ENCODE data around the gene EVI5L. TPM values are rescaled to one million over a fixed set of nuclear protein-coding genes. Genes with fewer than 3 reads are reported as not detected.
A peak's percentile ranks its signal among the peaks of the same experiment; 100 is the strongest.
"Not testable (repeated sequence)": the region's sequence is repeated elsewhere in the genome, so short reads cannot be mapped to it uniquely, and the experiment has no call there.

Gene EVI5L
- polyA plus RNA-seq, 1 donor = 16.5 TPM

DNA sequence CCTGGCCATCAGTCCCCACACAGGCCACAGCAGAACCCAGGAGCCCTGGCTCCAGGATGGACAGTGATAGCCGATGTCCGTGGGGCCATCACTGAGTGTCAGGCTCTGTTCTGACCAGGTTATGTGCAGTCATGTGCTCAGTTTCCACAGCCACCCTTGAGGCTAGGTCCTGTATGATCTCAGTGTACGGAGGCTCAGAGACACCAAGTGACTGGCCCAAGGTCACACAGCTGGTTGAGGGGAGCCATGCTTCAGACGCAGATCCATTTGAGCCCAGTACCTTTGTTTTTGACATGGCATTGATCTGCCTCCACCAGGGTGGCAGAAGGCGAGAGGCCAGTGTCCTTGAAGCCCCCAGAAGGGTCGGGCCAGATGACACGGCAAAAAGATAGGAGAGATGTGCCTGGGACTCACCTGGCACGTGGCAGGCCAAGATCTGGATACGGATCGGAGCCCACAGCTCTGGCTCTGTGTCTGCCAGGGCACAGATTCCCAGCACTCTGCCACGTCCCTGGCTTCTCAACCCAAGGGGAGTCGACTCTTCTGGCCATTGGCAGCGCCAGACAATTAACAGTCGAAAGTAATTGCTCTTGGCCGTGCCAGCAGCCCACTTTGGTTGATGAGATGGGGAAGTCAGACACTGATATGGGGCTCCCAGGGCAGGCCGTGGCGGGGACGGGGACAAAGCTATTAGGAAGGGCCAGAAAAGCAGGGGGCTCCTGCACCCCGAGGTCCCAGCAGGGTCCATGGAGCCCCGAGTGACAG lies 15.6 kb downstream of the EVI5L start:
- DNase-seq = no peak

DNA sequence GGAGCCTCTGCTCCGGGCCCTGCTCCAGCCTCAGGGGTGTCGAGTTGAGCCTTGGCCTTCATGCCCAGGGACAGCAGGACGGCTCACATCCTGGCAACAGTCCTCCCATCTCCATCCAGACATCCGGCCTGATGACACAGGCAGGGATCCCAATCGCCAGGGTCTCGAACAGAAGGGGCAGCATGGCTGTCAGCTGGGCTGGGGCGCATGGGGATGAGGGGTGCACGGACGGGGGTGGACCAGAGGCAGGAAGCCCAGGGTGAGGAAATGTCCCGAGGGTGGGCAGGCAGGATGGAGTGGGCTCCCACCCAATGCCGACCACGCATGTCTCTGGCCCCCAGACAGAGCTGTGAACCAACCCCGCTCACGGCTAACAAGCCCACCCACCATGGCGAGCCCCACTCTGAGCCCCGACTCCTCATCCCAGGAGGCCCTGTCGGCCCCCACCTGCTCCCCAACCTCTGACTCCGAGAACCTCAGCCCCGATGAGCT lies 16.2 kb downstream of the EVI5L start:
- DNase-seq = no peak

DNA sequence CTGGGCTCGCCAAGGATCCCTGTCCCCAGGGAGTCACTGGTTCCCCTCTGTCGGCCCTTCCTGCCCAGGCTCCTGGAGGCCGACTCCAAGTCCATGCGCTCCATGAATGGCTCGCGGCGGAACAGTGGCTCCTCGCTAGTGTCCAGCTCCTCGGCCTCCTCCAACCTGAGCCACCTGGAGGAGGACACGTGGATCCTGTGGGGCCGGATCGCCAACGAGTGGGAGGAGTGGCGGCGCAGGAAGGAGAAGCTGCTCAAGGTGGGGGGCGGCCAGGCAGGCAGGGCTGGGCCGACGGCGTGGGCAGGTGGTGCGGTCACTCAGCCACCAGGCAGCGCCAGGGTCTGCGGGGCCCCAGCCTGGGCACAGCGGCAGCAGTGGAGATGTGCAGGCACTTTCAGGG lies 17.6 kb downstream of the EVI5L start:
- DNase-seq = no peak

DNA sequence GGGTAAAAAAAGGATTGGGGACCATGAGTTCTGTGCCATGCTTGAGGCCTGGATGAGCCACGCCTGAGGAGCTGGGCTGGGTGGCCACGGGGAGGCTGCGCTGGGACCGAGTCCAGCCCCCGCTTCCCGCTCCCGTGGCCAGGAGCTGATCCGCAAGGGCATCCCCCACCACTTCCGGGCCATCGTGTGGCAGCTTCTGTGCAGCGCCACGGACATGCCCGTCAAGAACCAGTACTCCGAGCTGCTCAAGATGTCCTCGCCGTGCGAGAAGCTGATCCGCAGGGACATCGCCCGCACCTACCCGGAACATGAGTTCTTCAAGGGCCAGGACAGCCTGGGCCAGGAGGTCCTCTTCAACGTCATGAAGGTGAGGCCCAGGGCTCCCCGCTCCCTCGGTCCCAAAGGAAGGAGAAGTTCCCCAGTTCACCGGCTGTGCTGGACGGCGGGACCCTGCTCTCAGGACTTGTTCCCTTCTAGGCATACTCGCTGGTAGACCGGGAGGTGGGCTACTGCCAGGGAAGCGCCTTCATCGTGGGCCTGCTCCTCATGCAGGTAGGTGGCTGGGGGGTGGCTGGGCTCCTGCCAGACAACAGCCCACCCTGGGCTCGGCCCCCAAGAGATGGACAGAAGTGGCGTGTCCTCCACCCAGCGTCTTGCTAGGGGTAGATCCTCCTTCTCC lies 18.9 kb downstream of the EVI5L start:
- DNase-seq = no peak

DNA sequence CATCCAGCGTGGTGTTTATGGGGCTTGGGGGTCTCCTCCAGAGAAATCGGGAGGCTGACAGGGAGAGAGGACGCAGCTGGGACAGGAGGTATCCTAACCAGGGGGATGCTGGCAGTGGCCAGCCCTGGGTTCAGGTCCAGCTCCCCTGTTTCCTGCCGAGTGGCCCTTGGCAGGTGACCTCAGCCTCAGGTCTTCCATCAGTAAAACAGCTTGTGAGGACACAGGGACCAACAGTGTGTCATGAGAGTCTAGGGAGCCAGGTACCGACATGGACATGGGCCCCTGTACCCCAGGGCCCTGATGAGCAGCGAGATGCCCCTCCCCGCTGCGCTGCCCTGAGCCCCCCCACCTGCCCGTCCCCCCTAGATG lies 19.6 kb downstream of the EVI5L start:
- DNase-seq = no peak

DNA sequence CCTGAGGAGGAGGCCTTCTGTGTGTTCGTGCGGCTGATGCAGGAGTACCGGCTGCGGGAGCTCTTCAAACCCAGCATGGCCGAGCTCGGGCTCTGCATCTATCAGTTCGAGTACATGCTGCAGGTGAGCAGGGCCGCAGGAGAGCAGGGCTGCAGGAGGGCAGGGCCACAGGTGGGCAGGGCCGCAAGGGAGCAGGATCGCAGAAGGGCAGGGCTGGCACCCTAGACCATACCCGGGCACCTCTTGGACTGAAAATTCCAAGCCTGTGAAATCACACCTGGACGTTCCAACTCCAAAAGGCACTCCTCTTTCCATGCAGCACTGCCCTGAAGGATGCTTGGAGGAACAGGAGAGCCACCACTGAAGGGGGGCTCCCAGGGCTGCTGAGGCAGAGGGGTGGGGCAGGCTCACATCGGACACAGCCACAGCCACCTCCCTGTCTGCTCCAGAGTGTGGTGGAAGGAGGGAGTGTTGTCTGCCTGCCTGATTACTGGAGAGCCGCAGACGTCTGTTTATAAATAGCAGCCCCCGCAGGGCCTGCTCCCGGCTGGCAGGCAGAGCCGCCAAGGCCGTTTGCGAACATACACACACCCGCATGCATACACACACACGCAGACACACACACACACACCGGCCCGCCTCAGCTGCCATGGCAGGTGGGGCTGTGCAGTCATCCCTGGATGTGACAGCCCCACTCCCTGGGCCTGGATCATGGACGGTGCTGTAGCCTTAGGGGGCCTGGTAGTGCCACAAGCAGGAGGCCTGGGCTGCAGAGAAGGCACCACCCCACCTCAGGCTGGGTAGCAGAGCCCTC lies 20.2 kb downstream of the EVI5L start:
- DNase-seq = no peak

DNA sequence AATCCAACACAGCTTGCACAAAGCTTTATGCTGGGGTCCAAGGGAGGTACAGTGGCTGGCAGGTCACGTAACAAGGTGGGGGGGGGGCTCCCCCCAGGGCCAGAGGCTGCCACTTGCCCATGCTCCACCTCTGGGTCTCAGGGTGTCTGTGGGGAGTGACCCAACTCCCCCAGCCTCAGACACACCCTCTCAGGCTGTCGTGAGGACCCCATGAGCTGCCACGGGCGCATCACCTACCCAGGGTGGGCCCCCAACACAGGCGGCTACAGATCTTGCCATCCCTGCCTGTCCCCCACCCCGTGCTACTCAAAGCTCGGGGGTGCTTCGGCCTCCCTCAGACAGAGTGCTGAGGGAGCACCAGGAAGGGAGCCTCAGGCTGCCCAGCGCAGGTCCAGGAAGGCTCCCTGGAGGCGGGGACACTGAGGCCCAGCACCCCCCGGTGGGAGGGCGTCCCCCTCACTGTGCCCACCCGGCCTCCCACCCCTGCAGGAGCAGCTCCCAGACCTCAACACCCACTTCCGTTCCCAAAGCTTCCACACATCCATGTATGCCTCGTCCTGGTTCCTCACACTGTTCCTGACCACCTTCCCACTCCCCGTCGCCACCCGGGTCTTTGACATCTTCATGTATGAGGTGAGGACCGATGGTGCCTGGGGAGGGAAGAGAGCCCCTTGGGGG lies 21.1 kb downstream of the EVI5L start:
- no peak for DNase-seq

DNA sequence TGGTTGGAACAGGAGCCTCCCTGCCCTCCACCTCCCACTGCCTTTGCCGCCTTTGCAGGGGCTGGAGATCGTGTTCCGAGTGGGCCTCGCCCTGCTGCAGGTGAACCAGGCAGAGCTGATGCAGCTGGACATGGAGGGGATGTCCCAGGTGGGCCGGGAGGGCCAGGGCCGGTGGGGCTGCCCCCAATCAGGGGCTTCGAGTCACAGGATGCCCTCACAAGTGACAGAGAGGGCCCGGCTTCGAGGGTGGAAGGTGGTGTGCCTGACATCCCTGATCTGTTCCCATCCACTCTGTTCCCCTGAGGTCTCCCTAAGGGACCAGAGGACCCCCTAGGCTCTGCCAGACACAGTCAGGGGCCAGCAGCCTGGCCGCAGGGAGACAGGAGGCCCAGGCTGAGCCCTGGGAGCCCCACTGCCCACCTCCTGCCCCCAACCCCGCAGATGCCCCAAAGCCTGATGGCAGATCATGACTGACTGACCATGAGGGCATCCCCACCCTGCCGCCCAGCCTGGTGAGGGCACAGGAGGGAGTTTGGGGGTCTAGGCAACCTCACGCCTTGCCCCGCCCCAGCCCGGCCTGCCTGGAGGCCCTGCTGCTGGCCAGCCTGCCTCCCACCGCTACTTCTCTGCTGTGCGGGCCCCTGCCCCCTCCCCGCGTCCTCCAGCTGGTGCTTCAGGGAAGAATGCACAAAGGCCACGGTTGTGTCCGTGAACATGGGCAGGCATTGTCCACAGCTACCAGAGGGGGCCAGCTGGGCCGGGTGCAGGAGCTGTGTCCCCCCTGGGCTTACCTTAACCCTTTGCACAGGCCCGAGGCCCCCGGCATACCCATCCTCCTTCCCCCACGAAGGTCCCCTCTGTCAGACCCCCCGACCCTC lies 21.8 kb downstream of the EVI5L start:
- DNase-seq = no peak

DNA sequence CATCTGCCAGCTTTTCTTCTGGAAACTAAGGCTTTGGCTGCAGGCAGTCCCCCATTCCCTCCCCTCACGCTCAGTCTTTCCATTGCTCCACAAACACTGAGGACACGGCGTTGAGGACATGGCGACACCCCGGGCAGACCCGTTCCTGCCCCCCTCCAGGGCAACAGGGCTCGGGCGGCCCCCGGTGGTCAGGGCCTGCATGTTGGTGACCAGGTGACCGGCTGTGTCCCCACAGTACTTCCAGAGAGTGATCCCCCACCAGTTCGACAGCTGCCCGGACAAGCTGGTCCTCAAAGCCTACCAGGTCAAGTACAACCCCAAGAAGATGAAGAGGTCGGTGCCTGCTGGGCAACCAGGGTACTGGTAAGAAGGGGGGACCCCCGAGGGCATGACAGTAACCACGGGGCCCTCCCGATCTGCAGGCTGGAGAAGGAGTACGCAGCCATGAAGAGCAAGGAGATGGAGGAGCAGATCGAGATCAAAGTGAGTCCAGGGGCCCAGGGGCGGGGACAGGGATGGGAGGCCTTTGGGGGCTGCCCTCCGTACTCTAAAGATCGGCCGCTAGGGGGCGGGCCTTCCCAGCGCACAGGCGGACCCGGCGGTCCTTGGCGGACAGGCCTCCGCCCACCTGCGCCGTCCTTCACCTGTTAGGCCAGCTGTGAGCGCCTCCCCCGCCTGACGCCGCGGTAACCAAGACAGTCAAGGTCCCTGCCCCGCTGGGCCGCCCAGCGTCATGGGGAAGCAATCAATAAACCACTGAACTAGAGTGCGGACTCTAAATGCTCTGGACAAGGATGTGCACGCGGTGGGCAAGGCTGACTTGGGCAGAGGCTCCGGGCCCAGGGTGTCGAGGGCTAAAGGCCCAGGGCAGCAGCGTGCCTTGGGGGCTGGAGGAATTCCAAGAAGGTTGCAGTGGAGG lies 23.1 kb downstream of the EVI5L start:
- peak; percentile 86 for DNase-seq

DNA sequence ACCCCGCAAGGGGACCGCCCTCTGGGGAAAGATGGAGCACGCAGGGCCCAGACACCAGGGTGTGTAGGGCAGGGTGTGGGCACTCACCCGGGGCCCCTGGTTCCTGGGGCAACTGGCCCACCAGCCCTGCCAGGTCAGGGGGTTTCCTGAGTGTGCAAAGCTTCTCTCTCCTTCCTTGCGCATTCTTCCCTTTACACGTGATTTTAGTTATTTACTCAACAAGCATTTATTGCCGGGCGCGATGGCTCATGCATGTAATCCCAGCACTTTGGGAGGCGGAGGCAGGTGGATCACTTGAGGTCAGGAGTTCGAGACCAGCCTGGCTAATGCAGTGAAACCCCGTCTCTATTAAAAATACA lies 23.7 kb downstream of the EVI5L start:
- DNase-seq = no peak

DNA sequence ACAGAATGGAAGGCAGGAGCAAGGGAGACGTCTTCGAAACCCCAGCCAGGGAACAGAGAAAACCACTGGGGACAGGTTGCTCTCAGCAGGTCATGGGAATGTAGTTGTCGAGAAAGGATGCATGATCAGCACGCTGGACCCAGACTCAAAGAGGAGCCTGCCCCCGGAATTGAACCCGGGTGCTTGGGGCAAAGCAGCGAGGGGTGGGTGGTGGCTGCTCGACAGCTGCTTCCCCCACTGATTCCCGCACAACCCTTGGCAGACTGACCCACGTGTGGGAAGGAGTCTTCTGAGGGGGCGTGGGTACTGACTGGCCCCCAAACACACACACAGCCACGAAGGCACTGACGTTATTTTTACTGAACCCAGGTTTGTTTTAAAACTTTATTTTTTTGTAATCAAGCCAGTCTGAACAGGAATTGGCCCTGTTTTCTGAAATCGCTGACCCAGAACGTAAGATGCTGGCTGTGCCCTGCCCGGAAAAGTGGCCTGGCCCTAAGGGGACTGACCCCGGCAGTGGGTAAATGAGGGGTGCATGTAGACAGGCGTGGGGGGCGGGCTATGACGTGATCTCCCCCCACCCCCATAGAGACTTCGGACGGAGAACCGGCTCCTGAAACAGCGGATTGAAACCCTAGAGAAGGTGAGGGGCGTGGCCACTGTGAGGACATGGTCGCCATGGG lies 25.5 kb downstream of the EVI5L start:
- no peak for DNase-seq

DNA sequence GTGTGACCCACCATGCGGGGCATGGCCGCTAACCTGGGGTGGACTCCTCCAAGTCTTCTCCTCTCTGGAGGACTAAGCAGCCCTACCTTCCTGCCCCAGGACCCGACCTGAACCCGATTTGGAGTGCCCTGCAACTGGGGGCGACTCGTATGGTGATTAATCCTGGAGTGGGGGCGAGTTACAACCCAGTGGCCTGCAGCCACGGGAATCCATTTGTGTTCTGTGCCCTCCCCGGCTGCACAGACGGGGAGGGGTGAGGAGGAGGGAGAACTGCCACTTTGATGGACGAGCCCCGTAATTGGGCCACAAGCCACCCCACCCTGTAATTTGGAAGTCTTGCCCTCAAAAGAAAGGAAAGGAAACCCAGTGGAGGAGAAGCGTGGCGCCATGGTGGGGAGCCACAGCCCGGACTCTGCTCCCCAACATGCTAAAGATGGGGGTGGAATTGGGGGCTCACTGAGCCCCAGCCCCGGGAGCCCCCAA lies 26.1 kb downstream of the EVI5L start:
- no peak for DNase-seq

DNA sequence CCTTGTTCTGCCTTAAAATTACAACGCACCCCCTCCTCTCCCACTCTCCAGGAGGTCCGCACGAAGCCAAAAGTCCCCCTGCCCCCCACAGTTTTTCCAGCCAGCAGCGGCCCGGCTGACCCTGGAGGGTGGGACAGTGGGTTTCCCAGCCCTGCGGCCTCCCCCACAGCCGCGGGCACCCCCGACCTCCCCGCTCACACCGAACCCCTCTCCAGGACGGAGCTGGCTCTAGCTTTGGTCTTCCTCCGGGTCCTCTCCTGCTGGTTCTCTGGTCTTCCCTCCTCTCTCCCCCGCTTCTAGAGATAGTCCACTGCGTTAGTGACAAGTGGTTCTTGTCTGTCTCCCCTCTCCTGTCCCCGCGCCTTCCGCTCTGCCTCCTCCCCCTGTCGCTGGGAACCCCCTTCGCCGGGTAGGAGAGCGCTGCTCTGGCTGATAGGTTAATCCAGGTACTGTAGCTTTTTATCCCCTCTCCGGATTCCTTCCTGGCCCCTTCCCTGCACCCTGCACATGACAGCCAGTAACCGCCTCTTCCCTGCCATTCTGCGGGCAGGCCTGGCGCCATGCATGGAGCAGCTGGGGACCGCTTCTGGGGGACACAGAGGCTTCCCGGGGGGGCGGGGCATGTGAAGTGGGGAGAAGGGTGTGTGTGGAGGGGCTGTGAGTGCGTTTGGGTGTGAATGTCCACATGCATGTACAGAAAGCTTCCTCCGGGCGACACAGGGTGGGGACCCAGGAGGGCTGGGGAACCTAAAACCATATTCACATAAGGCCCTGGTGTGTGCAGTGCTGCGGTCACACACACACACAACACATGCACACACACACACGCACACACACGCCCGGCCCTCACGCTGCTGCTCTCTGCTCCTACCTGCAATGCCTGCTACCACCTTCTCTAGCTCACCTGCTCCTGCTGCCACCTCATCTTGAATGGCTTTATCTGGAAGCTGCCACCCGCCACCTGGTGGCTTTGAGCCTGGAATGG lies 27.0 kb downstream of the EVI5L start:
- no peak for DNase-seq

DNA sequence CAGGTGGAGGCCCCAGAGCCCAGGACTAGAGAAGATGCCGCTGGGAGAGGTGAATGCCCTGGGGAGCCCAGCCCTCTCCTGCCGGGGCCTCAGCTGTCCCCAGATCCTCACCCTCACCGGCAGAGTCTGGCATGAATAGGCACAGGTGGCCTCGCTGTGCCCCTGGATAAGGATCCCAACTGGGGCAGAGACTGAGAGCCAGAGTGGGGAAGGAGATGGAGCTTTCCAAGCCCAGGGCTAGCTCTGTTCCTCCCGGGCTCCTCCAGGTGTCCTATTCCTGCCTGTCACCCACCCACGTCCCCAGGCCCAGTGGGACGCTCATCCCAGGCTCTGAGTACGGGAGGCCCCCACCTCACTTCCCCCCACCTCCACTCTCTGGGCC lies 27.7 kb downstream of the EVI5L start:
- DNase-seq = no peak

DNA sequence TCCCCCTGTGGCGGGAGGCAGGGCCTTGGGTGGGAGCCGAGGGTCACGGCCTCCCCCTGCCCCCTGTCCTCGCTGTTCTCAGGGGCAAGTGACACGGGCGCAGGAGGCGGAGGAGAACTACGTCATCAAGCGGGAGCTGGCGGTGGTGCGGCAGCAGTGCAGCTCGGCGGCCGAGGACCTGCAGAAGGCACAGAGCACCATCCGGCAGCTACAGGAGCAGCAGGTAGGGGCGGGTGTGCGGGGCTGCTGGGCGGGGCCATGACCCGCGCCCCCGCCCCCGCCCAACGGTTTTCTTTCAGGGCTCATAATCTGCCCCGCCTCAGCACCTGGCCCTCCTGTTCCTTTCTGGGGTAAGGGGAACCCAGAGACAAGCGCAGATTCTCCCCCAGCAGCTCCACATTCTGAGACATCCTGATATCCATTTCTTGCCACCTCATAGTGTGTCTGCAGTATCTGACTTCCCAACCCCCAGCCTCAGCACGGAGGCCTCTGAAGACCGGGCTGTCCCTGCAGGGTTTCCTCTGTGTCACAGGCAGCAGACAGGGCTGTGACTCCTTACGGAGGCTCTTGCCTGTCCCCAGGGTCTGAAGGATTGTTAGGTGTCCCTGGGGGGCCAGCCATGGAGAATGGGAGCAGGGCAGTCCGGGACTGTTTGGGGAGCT lies 28.2 kb downstream of the EVI5L start:
- DNase-seq = no peak

DNA sequence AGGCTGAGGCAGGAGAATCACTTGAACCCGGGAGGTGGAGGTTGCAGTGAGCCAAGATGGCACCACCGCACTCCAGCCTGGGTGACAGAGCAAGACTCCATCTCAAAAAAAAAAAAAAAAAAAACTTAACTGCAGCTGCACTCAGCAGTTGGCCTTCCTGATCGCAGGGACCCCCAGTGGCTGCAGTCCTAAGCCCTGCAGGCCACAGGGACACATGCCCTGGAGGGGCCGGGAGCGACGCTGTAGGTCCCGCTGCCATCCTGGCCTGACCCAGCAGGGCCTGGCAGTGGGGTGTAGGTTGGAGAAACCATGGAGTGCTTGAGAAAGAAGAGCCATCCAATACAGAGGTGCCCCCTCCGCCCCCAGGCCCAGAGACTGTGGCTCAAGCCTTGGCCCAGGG lies 29.1 kb downstream of the EVI5L start:
- not testable (repeated sequence) for DNase-seq

DNA sequence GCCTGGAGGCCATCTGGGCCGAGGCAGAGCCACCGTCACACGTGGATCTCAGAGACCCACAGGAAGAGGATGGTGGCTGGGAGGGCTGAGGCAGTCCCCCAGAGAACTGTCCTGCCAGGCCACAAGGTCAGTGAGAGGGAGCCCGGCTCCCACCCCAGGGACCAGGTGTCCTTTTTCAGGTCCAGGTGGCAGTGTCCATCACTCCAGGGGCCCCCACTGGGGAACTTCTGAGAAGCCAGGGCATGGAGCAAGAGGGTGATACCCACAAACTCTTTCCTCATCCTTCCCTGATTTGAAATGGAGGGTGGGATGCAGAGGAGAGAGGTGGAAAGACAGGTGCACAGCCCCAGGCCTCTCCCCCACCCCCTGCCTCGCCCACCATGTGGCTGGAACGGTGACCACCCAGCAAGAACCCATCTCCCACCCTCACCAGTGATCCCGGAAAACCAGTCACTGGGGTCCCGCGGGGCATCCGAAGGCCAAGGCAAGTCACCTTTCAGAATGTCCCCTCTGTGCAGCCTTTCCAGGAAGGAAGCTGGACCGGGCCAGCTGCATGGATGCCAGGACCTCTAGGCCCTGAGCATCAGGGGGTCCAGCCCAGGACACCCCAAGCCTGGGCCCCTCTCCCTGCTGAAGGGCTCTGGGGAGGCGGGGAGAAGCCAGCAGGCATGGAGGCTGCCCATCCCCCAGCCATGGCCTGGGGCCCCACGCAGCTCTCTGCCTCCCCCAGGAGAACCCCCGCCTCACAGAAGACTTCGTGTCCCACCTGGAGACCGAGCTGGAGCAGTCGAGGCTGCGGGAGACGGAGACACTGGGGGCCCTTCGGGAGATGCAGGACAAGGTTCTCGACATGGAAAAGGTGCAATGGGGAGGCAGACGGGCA lies 30.1 kb downstream of the EVI5L start:
- DNase-seq = no peak
